ENCODE data around the gene LY86.

GRCh38 chr6:6682225-6682624, 93.7 kb downstream of the LY86 start:
- TF ChIP-seq CTCF (IDR thresholded peaks at IDR 0.05) = no peak
- TF ChIP-seq POLR2A (IDR thresholded peaks at IDR 0.05) = no peak

Measured in thyroid gland (tissue), 4 donors.